Measurements from ENCODE around the gene RRAGB.
A peak's percentile ranks its signal among the peaks of the same experiment; 100 is the strongest.
"Not testable (repeated sequence)": the region's sequence is repeated elsewhere in the genome, so short reads cannot be mapped to it uniquely, and the experiment has no call there.

RRAGB gene

DNA sequence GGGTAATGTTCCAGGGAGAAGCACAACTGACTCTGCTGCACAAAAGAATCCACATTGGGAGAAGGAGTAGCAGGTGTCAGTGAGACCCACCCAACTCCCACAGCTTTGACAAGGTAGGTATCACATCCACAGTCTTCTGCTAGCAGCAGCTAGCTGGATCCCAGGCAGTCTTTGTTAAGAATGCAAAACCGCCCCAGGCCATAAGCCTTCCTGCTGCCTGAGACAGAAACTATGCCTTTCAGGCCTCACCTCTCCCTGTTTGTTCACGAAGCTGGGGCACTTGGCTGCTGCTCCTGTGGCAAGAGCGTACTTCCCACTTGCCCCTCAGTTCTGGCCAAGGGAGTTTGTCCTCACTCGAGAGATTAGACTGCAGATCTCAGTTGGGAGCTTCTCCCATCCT is 21.4 kb downstream of the RRAGB start:
- no peak overlapping the region for H3K4me3 Mint-ChIP-seq

GRCh38 chrX:55742649-55743048 is 25.1 kb downstream of the RRAGB start:
- ATAC-seq, result no peak
- no peaks in the 10 kb centered on the region for H3K27me3 Mint-ChIP-seq
- no peaks in the 10 kb centered on the region for H3K9me3 Mint-ChIP-seq
- H3K27ac Mint-ChIP-seq, result no peak overlapping the region
- no peak overlapping the region for H3K4me3 Mint-ChIP-seq
- no peaks in the 10 kb centered on the region for H3K4me1 Mint-ChIP-seq
- H3K36me3 Mint-ChIP-seq, result peaks cover 44% of the 10 kb centered on the region

More for the DNA sequence above, 21.4 kb downstream of the RRAGB start:
- Mint-ChIP-seq H3K9me3 (peaks cover 3% of the 10 kb centered on the region), H3K27ac (no peak overlapping the region), H3K36me3 (peaks cover 58% of the 10 kb centered on the region), H3K27me3 (no peaks in the 10 kb centered on the region), H3K4me1 (no peaks in the 10 kb centered on the region)
- ATAC-seq, result no peak

DNA sequence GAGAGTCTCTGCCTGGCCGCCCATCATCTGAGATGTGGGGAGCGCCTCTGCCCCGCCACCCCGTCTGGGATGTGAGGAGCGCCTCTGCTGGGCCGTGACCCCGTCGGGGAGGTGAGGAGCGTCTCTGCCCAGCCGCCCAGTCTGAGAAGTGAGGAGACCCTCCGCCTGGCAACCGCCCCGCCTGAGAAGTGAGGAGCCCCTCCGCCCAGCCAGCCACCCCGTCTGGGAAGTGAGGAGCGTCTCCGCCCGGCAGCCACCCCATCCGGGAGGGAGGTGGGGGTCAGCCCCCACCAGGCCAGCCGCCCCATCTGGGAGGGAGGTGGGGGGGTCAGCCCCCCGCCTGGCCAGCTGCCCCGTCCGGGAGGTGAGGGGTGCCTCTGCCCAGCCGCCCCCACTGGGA is 30.9 kb downstream of the RRAGB start:
- H3K36me3 Mint-ChIP-seq, result peaks cover 32% of the 10 kb centered on the region
- ATAC-seq, H3K4me1 Mint-ChIP-seq, H3K9me3 Mint-ChIP-seq, H3K27me3 Mint-ChIP-seq, H3K4me3 Mint-ChIP-seq, H3K27ac Mint-ChIP-seq: not testable (repeated sequence)

- H3K27me3 Mint-ChIP-seq, result no peaks in the 10 kb centered on the region
- no peak overlapping the region for H3K27ac Mint-ChIP-seq
- no peaks in the 10 kb centered on the region for H3K4me1 Mint-ChIP-seq
- ATAC-seq, result no peak
- no peaks in the 10 kb centered on the region for H3K9me3 Mint-ChIP-seq
- peaks cover 28% of the 10 kb centered on the region for H3K36me3 Mint-ChIP-seq
- H3K4me3 Mint-ChIP-seq, result no peak overlapping the region
These were observed 32.7 kb downstream of the RRAGB start for GRCh38 chrX:55750256-55750655.

GRCh38 chrX:55754861-55755294 is 37.3 kb downstream of the RRAGB start:
- Mint-ChIP-seq H3K9me3 (no peaks in the 10 kb centered on the region), H3K4me1 (no peaks in the 10 kb centered on the region), H3K27ac (no peak overlapping the region), H3K36me3 (peaks cover 30% of the 10 kb centered on the region), H3K4me3 (no peak overlapping the region), H3K27me3 (no peaks in the 10 kb centered on the region)
- peak; percentile 82 for ATAC-seq

DNA sequence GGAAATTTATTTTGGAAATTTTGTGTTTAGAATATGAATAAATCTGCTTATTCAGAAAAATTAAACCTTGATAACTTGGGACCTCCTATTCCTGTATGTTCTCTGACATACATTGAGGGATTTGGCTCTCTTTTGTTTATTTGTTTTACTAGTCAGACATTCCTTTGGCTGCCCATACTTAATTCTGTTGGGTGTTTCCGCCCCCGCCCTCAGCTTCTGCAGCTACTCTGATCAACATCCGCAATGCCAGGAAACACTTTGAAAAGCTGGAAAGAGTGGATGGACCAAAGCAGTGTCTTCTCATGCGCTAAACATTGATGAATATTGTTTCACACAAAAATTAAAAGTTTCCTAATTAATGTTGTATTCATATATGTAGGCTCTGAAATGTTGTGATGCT is 40.5 kb downstream of the RRAGB start:
- Mint-ChIP-seq H3K9me3 (no peaks in the 10 kb centered on the region), H3K27me3 (no peaks in the 10 kb centered on the region), H3K4me3 (no peak overlapping the region), H3K36me3 (peaks cover 38% of the 10 kb centered on the region), H3K4me1 (no peaks in the 10 kb centered on the region), H3K27ac (no peak overlapping the region)
- ATAC-seq, result no peak

DNA sequence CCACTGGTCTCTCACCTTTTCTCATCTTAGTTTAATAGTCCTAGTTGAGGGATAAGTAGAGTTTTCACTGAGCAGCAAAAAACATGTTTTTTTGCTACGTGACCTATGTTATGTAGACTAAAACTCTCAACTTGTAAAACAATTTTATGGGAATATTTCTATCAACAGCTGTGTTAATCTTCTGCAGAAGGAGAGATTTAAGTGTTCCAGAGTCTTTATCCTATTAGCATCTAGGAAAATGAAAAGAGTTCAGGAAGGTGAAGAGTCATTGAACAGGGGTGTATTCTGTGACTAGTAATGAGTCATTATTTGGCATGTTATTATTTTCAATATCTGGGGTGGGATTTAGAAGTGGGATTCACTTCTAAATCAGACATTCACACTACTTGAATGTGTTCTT is 41.9 kb downstream of the RRAGB start:
- no peaks in the 10 kb centered on the region for H3K9me3 Mint-ChIP-seq
- peaks cover 47% of the 10 kb centered on the region for H3K36me3 Mint-ChIP-seq
- ATAC-seq, result no peak
- H3K4me3 Mint-ChIP-seq, result no peak overlapping the region
- H3K4me1 Mint-ChIP-seq, result no peaks in the 10 kb centered on the region
- no peak overlapping the region for H3K27ac Mint-ChIP-seq
- no peaks in the 10 kb centered on the region for H3K27me3 Mint-ChIP-seq

DNA sequence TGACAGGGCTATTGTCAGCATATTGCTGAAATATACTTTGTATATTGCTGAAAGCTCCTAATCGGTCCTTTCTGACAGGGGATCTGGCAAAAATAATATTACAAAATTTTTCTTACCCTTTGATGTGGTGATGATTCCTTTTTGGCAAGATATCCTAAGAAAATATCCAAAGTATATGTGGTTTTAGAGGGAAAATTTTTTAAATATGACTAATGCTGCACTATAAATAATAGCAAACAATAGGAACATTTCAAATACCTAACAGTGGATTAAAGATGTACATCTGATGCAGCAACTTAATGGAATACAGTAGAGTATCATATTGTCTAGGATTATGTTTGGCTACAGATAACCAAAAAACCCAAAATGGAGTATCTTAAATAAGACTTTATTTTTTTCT is 49.6 kb downstream of the RRAGB start:
- ATAC-seq, result no peak
- no peak overlapping the region for H3K4me3 Mint-ChIP-seq
- H3K36me3 Mint-ChIP-seq, result peaks cover 49% of the 10 kb centered on the region
- H3K4me1 Mint-ChIP-seq, result no peaks in the 10 kb centered on the region
- H3K27me3 Mint-ChIP-seq, result no peaks in the 10 kb centered on the region
- H3K27ac Mint-ChIP-seq, result no peak overlapping the region
- no peaks in the 10 kb centered on the region for H3K9me3 Mint-ChIP-seq

DNA sequence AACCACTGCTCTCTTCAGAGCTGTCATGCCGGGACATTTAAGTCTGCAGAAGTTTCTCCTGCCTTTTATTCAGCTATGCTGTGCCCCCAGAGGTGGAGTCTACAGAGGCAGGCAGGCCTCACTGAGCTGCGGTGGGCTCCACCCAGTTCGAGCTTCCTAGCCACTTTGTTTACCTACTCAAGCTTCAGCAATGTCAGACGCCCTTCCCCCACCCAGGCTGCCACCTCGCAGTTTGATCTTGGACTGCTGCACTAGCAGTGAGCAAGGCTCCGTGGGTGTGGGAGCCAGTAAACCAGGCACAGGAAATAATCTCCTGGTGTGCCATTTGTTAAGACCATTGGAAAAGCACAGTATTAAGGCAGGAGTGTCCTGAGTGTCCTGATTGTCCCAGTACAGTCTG is 56.9 kb downstream of the RRAGB start:
- H3K27ac Mint-ChIP-seq, ATAC-seq, H3K27me3 Mint-ChIP-seq, H3K4me1 Mint-ChIP-seq, H3K4me3 Mint-ChIP-seq, H3K9me3 Mint-ChIP-seq: not testable (repeated sequence)
- H3K36me3 Mint-ChIP-seq, result peaks cover 65% of the 10 kb centered on the region

DNA sequence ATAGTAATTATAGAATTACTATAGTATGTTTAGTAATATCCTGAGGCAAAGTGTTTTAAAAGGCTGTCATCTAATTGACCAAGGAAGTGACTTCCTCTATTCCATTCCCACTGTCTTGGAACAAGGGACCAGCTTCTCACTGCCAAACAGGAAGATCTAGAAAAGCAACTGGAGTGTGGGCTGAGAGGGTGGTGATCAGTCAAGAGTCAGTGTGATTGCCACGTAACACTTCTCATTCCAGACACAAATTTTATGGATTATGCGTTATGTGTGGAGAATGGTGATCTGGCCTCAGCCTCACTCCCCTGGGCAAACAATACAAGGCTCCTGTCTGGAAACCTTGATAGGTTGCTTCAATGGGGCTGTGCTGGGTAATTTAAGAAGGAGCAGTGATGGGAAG is 60.0 kb downstream of the RRAGB start:
- Mint-ChIP-seq H3K4me3 (no peak overlapping the region), H3K9me3 (no peaks in the 10 kb centered on the region), H3K27me3 (no peaks in the 10 kb centered on the region), H3K27ac (no peak overlapping the region), H3K4me1 (no peaks in the 10 kb centered on the region), H3K36me3 (peaks cover 37% of the 10 kb centered on the region)
- no peak for ATAC-seq

GRCh38 chrX:55778322-55778721 is 60.8 kb downstream of the RRAGB start:
- Mint-ChIP-seq H3K9me3 (no peaks in the 10 kb centered on the region), H3K27me3 (no peaks in the 10 kb centered on the region), H3K4me3 (no peak overlapping the region), H3K27ac (no peak overlapping the region), H3K4me1 (no peaks in the 10 kb centered on the region), H3K36me3 (peaks cover 36% of the 10 kb centered on the region)
- no peak for ATAC-seq

DNA sequence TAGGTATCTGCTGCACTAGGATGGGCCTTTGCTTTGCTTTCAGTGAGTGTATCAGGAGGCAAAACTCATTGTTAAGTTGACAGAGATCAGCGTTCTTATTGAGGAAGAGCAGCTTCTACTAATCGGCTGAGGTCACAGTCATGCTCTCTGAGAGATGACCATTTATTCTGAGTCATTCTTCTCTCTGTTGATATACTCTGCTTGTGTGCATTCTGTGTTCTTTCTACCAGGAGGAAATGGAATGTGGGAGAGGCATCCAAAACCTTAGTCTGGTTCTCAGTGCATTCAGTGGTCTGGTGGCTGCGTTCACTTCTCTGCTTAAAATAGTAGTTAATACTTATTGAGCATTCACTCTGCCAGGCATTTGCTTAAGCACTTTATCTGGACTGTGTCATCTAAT is 66.2 kb downstream of the RRAGB start:
- Mint-ChIP-seq H3K27me3 (no peaks in the 10 kb centered on the region), H3K27ac (no peak overlapping the region), H3K4me3 (no peak overlapping the region), H3K4me1 (peaks cover 5% of the 10 kb centered on the region), H3K36me3 (peaks cover 15% of the 10 kb centered on the region), H3K9me3 (peaks cover 2% of the 10 kb centered on the region)
- no peak for ATAC-seq

DNA sequence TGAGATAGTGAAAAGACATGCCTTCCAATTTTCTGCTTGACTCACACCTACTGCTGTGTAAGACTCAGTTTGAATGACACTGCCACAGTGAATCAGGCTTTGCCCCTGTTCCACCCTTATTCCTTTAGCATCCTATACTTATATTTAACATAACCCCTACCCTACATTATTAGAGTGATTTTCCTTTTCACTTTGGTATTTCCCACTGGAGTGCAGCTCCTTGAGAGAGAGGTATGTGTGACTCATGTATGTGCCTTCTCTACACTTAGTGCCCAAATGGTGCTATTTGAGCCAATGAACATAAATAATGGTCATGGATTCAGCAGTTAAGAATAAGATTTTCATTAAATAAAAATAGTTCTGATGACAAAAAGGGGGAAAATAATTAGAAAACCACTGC is 69.5 kb downstream of the RRAGB start:
- Mint-ChIP-seq H3K36me3 (peaks cover 16% of the 10 kb centered on the region), H3K27me3 (no peaks in the 10 kb centered on the region), H3K27ac (no peak overlapping the region), H3K4me3 (no peak overlapping the region), H3K4me1 (peaks cover 5% of the 10 kb centered on the region), H3K9me3 (peaks cover 2% of the 10 kb centered on the region)
- no peak for ATAC-seq

- Mint-ChIP-seq H3K4me1 (peaks cover 11% of the 10 kb centered on the region), H3K9me3 (peaks cover 2% of the 10 kb centered on the region), H3K36me3 (peaks cover 23% of the 10 kb centered on the region), H3K27ac (no peak overlapping the region), H3K4me3 (no peak overlapping the region), H3K27me3 (no peaks in the 10 kb centered on the region)
- ATAC-seq, result no peak
These were observed 70.2 kb downstream of the RRAGB start for GRCh38 chrX:55787727-55788126.

DNA sequence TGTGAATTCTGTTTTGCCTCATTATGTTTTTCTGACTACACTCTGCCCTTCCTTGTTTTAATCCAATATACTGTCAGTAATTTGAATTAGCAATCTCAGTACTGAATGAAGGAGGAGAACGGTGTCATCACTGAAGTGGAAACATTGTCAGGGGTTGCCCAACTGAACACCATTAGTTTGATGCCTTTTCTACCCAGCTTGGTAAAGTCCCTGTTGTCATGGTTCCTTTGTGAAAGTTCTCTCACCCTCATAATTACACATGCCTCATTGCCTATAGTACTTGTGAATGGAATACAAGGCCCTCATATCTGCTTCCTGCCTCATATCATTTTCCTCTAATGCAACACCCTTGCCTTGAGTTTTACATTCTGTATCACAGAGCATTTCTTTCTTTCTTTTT is 76.9 kb downstream of the RRAGB start:
- no peak overlapping the region for H3K4me3 Mint-ChIP-seq
- peak overlapping the region; percentile 19 for H3K27ac Mint-ChIP-seq
- H3K9me3 Mint-ChIP-seq, result no peaks in the 10 kb centered on the region
- peaks cover 18% of the 10 kb centered on the region for H3K36me3 Mint-ChIP-seq
- H3K4me1 Mint-ChIP-seq, result peaks cover 17% of the 10 kb centered on the region
- no peaks in the 10 kb centered on the region for H3K27me3 Mint-ChIP-seq
- peak; percentile 85 for ATAC-seq

- no peak for ATAC-seq
- Mint-ChIP-seq H3K4me1 (peaks cover 17% of the 10 kb centered on the region), H3K36me3 (peaks cover 18% of the 10 kb centered on the region), H3K27ac (no peak overlapping the region), H3K27me3 (no peaks in the 10 kb centered on the region), H3K4me3 (no peak overlapping the region), H3K9me3 (no peaks in the 10 kb centered on the region)
These were observed 78.9 kb downstream of the RRAGB start for GRCh38 chrX:55796496-55796895.

DNA sequence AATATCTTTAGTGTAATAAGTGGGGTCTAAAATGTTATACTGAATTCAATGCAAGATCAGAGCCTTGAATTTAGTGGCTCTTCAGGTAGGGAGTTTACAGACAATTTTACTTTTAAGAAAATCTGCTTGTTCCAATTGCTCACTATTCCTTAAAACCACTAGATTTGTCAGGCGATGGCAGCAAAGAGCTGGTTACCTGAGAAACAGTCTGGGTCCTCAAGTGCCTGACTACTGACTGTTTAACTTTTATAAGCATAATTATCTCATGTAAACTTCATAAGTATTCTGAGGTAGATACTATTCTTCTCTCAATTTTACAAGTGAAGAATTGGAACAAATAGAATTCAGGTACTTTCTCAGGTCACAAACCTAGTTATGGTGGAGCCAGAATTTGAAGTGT is 84.3 kb downstream of the RRAGB start:
- Mint-ChIP-seq H3K4me1 (peaks cover 6% of the 10 kb centered on the region), H3K36me3 (peaks cover 8% of the 10 kb centered on the region), H3K9me3 (no peaks in the 10 kb centered on the region), H3K4me3 (no peak overlapping the region), H3K27ac (no peak overlapping the region), H3K27me3 (no peaks in the 10 kb centered on the region)
- no peak for ATAC-seq
